ENCODE measurements around the gene SUGCT. TPM values are rescaled to one million over a fixed set of nuclear protein-coding genes. Genes with fewer than 3 reads are reported as not detected.

SUGCT gene
- total and polyA plus RNA-seq, 7 donors = 2.4 to 7.3 (median 3.2) TPM

- ATAC-seq = no peak
- Histone ChIP-seq H3K9me3 (peaks cover 7% of the 10 kb centered on the region), H3K36me3 (ENCODE audit: insufficient read depth in 1 of 2, low read depth in 1 of 2) (no peaks in the 10 kb centered on the region), H3K27me3 (ENCODE audit: insufficient read depth in 3 of 3, low read length in 2 of 3) (no peaks in the 10 kb centered on the region), H3K4me3 (no peak overlapping the region), H3K27ac (no peak overlapping the region), H3K4me1 (no peaks in the 10 kb centered on the region)
- intact Hi-C loops (cut with DNase I) = no loop called here
- no peak for TF ChIP-seq CTCF (IDR thresholded peaks at IDR 0.05)
- no peak for DNase-seq
These were observed 735.3 kb downstream of the SUGCT start for GRCh38 chr7:40870108-40870507.

GRCh38 chr7:40873248-40873647, 738.4 kb downstream of the SUGCT start:
- intact Hi-C loops (cut with DNase I) = no loop called here
- no peak overlapping the region for H3K4me3 ChIP-seq
- ATAC-seq (no peak), DNase-seq (no peak)
- peaks cover 7% of the 10 kb centered on the region for H3K9me3 ChIP-seq
- no peak overlapping the region for H3K27ac ChIP-seq
- 90 to 98% (median 92%) methylated on average over 3 of the region's 3 CpGs for WGBS, 3 donors
- no peaks in the 10 kb centered on the region for H3K36me3 ChIP-seq (ENCODE audit: insufficient read depth in 1 of 2, low read depth in 1 of 2)
- H3K27me3 ChIP-seq (ENCODE audit: insufficient read depth in 3 of 3, low read length in 2 of 3) = no peaks in the 10 kb centered on the region
- H3K4me1 ChIP-seq = no peaks in the 10 kb centered on the region
- no peak for TF ChIP-seq CTCF (IDR thresholded peaks at IDR 0.05)

- ATAC-seq = no peak
- no peaks in the 10 kb centered on the region for H3K36me3 ChIP-seq (ENCODE audit: insufficient read depth in 1 of 2, low read depth in 1 of 2)
These were observed 740.0 kb downstream of the SUGCT start for GRCh38 chr7:40874756-40875155.

GRCh38 chr7:40876601-40877000, 741.8 kb downstream of the SUGCT start:
- TF ChIP-seq CTCF (IDR thresholded peaks at IDR 0.05) = no peak
- Histone ChIP-seq H3K9me3 (no peaks in the 10 kb centered on the region), H3K27ac (no peak overlapping the region), H3K27me3 (ENCODE audit: insufficient read depth in 3 of 3, low read length in 2 of 3) (no peaks in the 10 kb centered on the region), H3K4me1 (no peaks in the 10 kb centered on the region), H3K36me3 (ENCODE audit: insufficient read depth in 1 of 2, low read depth in 1 of 2) (no peaks in the 10 kb centered on the region), H3K4me3 (no peak overlapping the region)
- no peak for ATAC-seq
- no peak for DNase-seq
- intact Hi-C loops (cut with DNase I) = no loop called here
- WGBS, 3 donors = 56 to 64% (median 63%) methylated on average over 3 of the region's 3 CpGs

More at GRCh38 chr7:40874756-40875155, 740.0 kb downstream of the SUGCT start:
- H3K4me3 ChIP-seq = no peak overlapping the region
- intact Hi-C loops (cut with DNase I) = no loop called here
- H3K27ac ChIP-seq = no peak overlapping the region
- H3K27me3 ChIP-seq (ENCODE audit: insufficient read depth in 3 of 3, low read length in 2 of 3) = no peaks in the 10 kb centered on the region
- no peak for DNase-seq
- no peaks in the 10 kb centered on the region for H3K4me1 ChIP-seq
- H3K9me3 ChIP-seq = no peaks in the 10 kb centered on the region
- WGBS, 3 donors = 44 to 54% (median 49%) methylated on average over 4 of the region's 4 CpGs
- TF ChIP-seq CTCF (IDR thresholded peaks at IDR 0.05) = no peak

- ATAC-seq = no peak
- no peak overlapping the region for H3K4me3 ChIP-seq
- no peak for TF ChIP-seq CTCF (IDR thresholded peaks at IDR 0.05)
- H3K27ac ChIP-seq = no peak overlapping the region
- H3K36me3 ChIP-seq (ENCODE audit: insufficient read depth in 1 of 2, low read depth in 1 of 2) = no peaks in the 10 kb centered on the region
- no peaks in the 10 kb centered on the region for H3K9me3 ChIP-seq
- WGBS, 3 donors = 29 to 39% (median 30%) methylated on average over 1 of the region's 1 CpG
- no peak for DNase-seq
- H3K4me1 ChIP-seq = no peaks in the 10 kb centered on the region
- intact Hi-C loops (cut with DNase I) = no loop called here
- H3K27me3 ChIP-seq (ENCODE audit: insufficient read depth in 3 of 3, low read length in 2 of 3) = no peaks in the 10 kb centered on the region
These were observed 745.2 kb downstream of the SUGCT start for GRCh38 chr7:40879941-40880543.
